PC-3 (cell line): ENCODE measurements around the gene TIMM8A. TPM values are rescaled to one million over a fixed set of nuclear protein-coding genes. Genes with fewer than 3 reads are reported as not detected.

Experiments
- ATAC-seq: fragments of 200-7000 bp; cut with Tn5 transposase; 2 replicates; pipeline ENCODE4 v1.9.1; 2020; ENCODE audit warnings: mild to moderate bottlenecking, moderate library complexity
- BruUV-seq: library from RNA; stranded (reverse); fragments of 400-500 nt; replicated peaks from 2 replicates; lab custom pipeline; 2021; lab: Mats Ljungman, UMichigan
- CTCF ChIA-PET: fragments of 300-600 bp; sonication (Branson Sonifier 250); formaldehyde crosslinking; loops from one replicate; lab custom pipeline; 2022; ENCODE audit warnings: antibody characterized with exemption; lab: Charles Lee
- POLR2A ChIA-PET: fragments of 300-600 bp; sonication (Branson Sonifier 250); formaldehyde crosslinking; loops from one replicate; lab custom pipeline; 2022; ENCODE audit warnings: antibody characterized with exemption; ENCODE audit not compliant: unreplicated experiment; lab: Charles Lee
- DNase-seq: peaks from one replicate; pipeline ENCODE4 v3.0.0-alpha.2; 2015
- H2AFZ ChIP-seq: fragments of 300-600 bp; sonication (generic); 2 replicates; pipeline ENCODE4 v1.6.0; 2016; ENCODE audit warnings: antibody characterized with exemption, low read length
- H3F3A ChIP-seq: fragments of 300-600 bp; sonication (generic); one replicate; pipeline ENCODE4 v1.6.0; 2017; ENCODE audit warnings: antibody characterized with exemption, low read length, control low read depth, mild to moderate bottlenecking; ENCODE audit not compliant: unreplicated experiment
- H3K27ac ChIP-seq: fragments of 300-600 bp; sonication (generic); 2 replicates; pipeline ENCODE4 v1.5.1; 2016; ENCODE audit warnings: mild to moderate bottlenecking, low read length
- H3K27me3 ChIP-seq: fragments of 300-600 bp; sonication (generic); 2 replicates; pipeline ENCODE4 v1.6.1; 2016; ENCODE audit warnings: low read length, mixed read lengths
- H3K36me3 ChIP-seq: fragments of 300-600 bp; sonication (generic); 2 replicates; pipeline ENCODE4 v1.6.1; 2016; ENCODE audit warnings: low read depth, mixed run types, low read length, mixed read lengths
- H3K4me1 ChIP-seq: fragments of 300-600 bp; sonication (generic); 2 replicates; pipeline ENCODE4 v1.5.1; 2016; ENCODE audit warnings: low read length; ENCODE audit not compliant: insufficient read depth
- H3K4me2 ChIP-seq: fragments of 300-600 bp; sonication (generic); 2 replicates; pipeline ENCODE4 v1.6.0; 2016; ENCODE audit warnings: low read length
- H3K4me3 ChIP-seq: fragments of 300-600 bp; sonication (generic); 2 replicates; pipeline ENCODE4 v1.5.1; 2016; ENCODE audit warnings: mild to moderate bottlenecking, low read length, mixed read lengths
- H3K79me2 ChIP-seq: fragments of 300-600 bp; sonication (generic); 2 replicates; pipeline ENCODE4 v1.6.1; 2017; ENCODE audit warnings: low read length, mixed read lengths
- H3K9ac ChIP-seq: fragments of 300-600 bp; sonication (generic); 2 replicates; pipeline ENCODE4 v1.6.0; 2016; ENCODE audit warnings: mild to moderate bottlenecking, low read length
- H3K9me2 ChIP-seq: fragments of 300-600 bp; sonication (generic); replicated peaks from 2 replicates; pipeline ENCODE4 v1.6.1; 2016; ENCODE audit warnings: mixed run types, low read length, mixed read lengths
- H3K9me3 ChIP-seq: fragments of 300-600 bp; sonication (generic); 2 replicates; pipeline ENCODE4 v1.6.1; 2016; ENCODE audit warnings: low read length, mixed read lengths
- H4K20me1 ChIP-seq: fragments of 300-600 bp; sonication (generic); 2 replicates; pipeline ENCODE4 v1.6.1; 2016; ENCODE audit warnings: low read length, mixed read lengths
- CTCF ChIP-seq: fragments of 300-600 bp; sonication (generic); conservative IDR thresholded peaks from 2 replicates; pipeline ENCODE4 v1.5.1; 2017; ENCODE audit warnings: antibody characterized with exemption, low read depth, mild to moderate bottlenecking, low read length
- EZH2 ChIP-seq: fragments of 300-600 bp; sonication (generic); IDR thresholded peaks from one replicate; pipeline ENCODE4 v1.6.1; 2017; ENCODE audit warnings: antibody characterized with exemption, mild to moderate bottlenecking, low read length; ENCODE audit not compliant: unreplicated experiment
- EZH2phosphoT487 ChIP-seq: fragments of 300-600 bp; sonication (generic); IDR thresholded peaks from 2 replicates; pipeline ENCODE4 v1.6.1; 2018; ENCODE audit warnings: mild to moderate bottlenecking, antibody characterized with exemption, low read length, borderline replicate concordance
- intact Hi-C: fragments of 100-400 bp; cut with micrococcal nuclease; formaldehyde crosslinking; loops from 2 replicates; pipeline ENCODE4 v1.9.0; 2023
- total RNA-seq: library from RNA; depleted of rRNA; stranded (reverse); fragments of >200 nt; gene quantifications from 2 replicates; pipeline ENCODE4 v1.2.3, GENCODE V29; 2014

The TIMM8A gene
- total RNA-seq, 1 experiment from 2014 or later: 5.0 TPM

- Histone ChIP-seq H2AFZ (no peak overlapping the region), H3K4me1 (peaks cover 21% of the 10 kb centered on the region), H3K36me3 (peaks cover 20% of the 10 kb centered on the region), H3F3A (no peaks in the 10 kb centered on the region), H4K20me1 (peaks cover 11% of the 10 kb centered on the region; the same call in 1 of the 2 replicates), H3K4me2 (no peak overlapping the region), H3K9me3 (no peaks in the 10 kb centered on the region), H3K9ac (no peak overlapping the region), H3K27me3 (no peaks in the 10 kb centered on the region), H3K4me3 (no peak overlapping the region), H3K9me2 (no peaks in the 10 kb centered on the region), H3K79me2 (peaks cover 28% of the 10 kb centered on the region), H3K27ac (no peak overlapping the region)
- DNase-seq (no peak), ATAC-seq (no peak)
- TF ChIP-seq EZH2phosphoT487: no peak
- no peak for TF ChIP-seq EZH2
- no peak for TF ChIP-seq CTCF
- POLR2A ChIA-PET: no interaction called here
- BruUV-seq: no TSS peak
- CTCF ChIA-PET: no interaction called here
- intact Hi-C loops: no loop called here
These were observed 40.1 kb upstream of the TIMM8A start for GRCh38 chrX:101388604-101389003.

DNA sequence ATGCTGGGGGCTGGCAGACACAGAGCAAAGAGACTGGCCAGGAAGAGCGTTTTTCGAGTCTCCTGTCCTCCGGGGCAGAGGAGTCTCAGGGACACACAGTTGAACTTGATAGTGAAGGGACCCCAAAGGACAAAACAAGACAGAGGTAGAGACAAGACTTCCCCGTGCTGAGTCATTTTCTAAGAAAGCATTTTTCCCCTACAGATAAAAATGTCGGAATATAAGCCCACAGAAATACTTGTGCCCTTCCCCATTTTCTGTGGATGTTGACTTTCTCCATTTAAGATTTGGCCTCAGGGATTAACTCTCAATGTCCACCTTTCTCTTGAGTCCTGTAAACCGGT is 38.0 kb upstream of the TIMM8A start:
- H3K4me2 ChIP-seq: no peak overlapping the region
- no peaks in the 10 kb centered on the region for H4K20me1 ChIP-seq
- no peaks in the 10 kb centered on the region for H3K9me2 ChIP-seq
- H3K4me3 ChIP-seq: no peak overlapping the region
- no peak for TF ChIP-seq EZH2
- TF ChIP-seq EZH2phosphoT487: no peak
- no peak for TF ChIP-seq CTCF
- POLR2A ChIA-PET: no interaction called here
- H2AFZ ChIP-seq: no peak overlapping the region
- no peaks in the 10 kb centered on the region for H3F3A ChIP-seq
- intact Hi-C loops: no loop called here
- ATAC-seq (no peak), DNase-seq (no peak)
- H3K4me1 ChIP-seq: 0 out of 2 replicates have a peak, but pooled peaks cover 5% of the 10 kb centered on the region
- CTCF ChIA-PET: no interaction called here
- H3K79me2 ChIP-seq: peaks cover 7% of the 10 kb centered on the region
- H3K27ac ChIP-seq: no peak overlapping the region
- BruUV-seq: no TSS peak
- H3K9me3 ChIP-seq: no peaks in the 10 kb centered on the region
- no peak overlapping the region for H3K9ac ChIP-seq
- no peaks in the 10 kb centered on the region for H3K27me3 ChIP-seq
- H3K36me3 ChIP-seq: 0 out of 2 replicates have a peak, but pooled peaks cover under 1% of the 10 kb centered on the region

GRCh38 chrX:101385795-101386541 is 37.4 kb upstream of the TIMM8A start, which contains the start of gene BTK:
TSS of gene BTK (minus strand) at chrX:101386191. CDS start at chrX:101375284, 10,907 bp downstream.
- H3K79me2 ChIP-seq: peaks cover 2% of the 10 kb centered on the region
- H3K27me3 ChIP-seq: no peaks in the 10 kb centered on the region
- no peaks in the 10 kb centered on the region for H3F3A ChIP-seq
- H3K36me3 ChIP-seq: no peaks in the 10 kb centered on the region
- no peak within 1 kb of the TSS for H3K4me3 ChIP-seq
- no peak within 1 kb of the TSS for H3K27ac ChIP-seq
- H3K9me2 ChIP-seq: no peaks in the 10 kb centered on the region
- no peaks in the 10 kb centered on the region for H4K20me1 ChIP-seq
- H3K9me3 ChIP-seq: no peaks in the 10 kb centered on the region
- POLR2A ChIA-PET: no interaction called here
- H2AFZ ChIP-seq: no peak within 1 kb of the TSS
- H3K4me2 ChIP-seq: no peak within 1 kb of the TSS
- intact Hi-C loops: no loop called here
- BruUV-seq: no TSS peak
- no peak within 1 kb of the TSS for H3K9ac ChIP-seq
- DNase-seq (no peak), ATAC-seq (no peak)
- TF ChIP-seq EZH2 (no peak), EZH2phosphoT487 (no peak), CTCF (no peak)
- CTCF ChIA-PET: no interaction called here
- 0 out of 2 replicates have a peak, but pooled peaks cover 5% of the 10 kb centered on the region for H3K4me1 ChIP-seq
